Left colon (tissue), 2 donors: ENCODE data around the gene DENND1B. TPM values are rescaled to one million over a fixed set of nuclear protein-coding genes. Genes with fewer than 3 reads are reported as not detected.
"Not testable (repeated sequence)": the region's sequence is repeated elsewhere in the genome, so short reads cannot be mapped to it uniquely, and the experiment has no call there.

ENCODE experiments used
- ATAC-seq: fragments of 200-7000 bp; cut with Tn5 transposase; one replicate; pipeline ENCODE4 v1.9.1; 2020; ENCODE audit warnings: mild to moderate bottlenecking, moderate library complexity
- DNase-seq, 2 donors: peaks; one replicate each; pipeline ENCODE4 v3.0.0-alpha.2; 2020
- intact Hi-C, 2 donors: fragments of 100-400 bp; cut with DNase I in 1 of 2; cut with micrococcal nuclease in 1 of 2; formaldehyde crosslinking; loops; one replicate each; pipeline versions ENCODE4 v1.11.2 to v1.14.0; 2022; cut with DNase I, micrococcal nuclease
- total RNA-seq, 2 donors: library from RNA; stranded (reverse); fragmentation: NEBNext Ultra II Directional; extraction: Animal tissue kit (Norgen Biotek cat#: 25700); gene quantifications; one replicate each; pipeline ENCODE4 v1.2.1, GENCODE V29; 2021
- donor health status: DM: no; HTN: no; CAD: no.
- donor health status: DM: yes; HTN: yes; CAD: no.

The DENND1B gene
- total RNA-seq, 2 donors from 2014 or later, result 37.2 to 40.0 TPM

- intact Hi-C loops, result loop anchor here in 1 of 2 donors (10.0 kb wide), 1 partner anchor 404 kb away; no protein-coding TSS in a partner anchor
- DNase-seq (no peak), ATAC-seq (peak; percentile 27)
Measured at GRCh38 chr1:197521118-197521739, 254.1 kb downstream of the DENND1B start.

GRCh38 chr1:197519741-197520334, 255.4 kb downstream of the DENND1B start:
- DNase-seq (no peak), ATAC-seq (no peak)
- intact Hi-C loops, result loop anchor here in 1 of 2 donors (10.0 kb wide), 1 partner anchor 405 kb away; no protein-coding TSS in a partner anchor

- no peak for DNase-seq
- no peak for ATAC-seq
- intact Hi-C loops, result no loop called here
Measured at GRCh38 chr1:197515421-197515820, 259.9 kb downstream of the DENND1B start.

GRCh38 chr1:197510691-197511378, 264.4 kb downstream of the DENND1B start:
- intact Hi-C loops, result no loop called here
- no peak for ATAC-seq
- DNase-seq, result no peak

GRCh38 chr1:197496722-197497121, 278.6 kb downstream of the DENND1B start:
- DNase-seq (no peak), ATAC-seq (no peak)
- intact Hi-C loops, result no loop called here

- ATAC-seq, intact Hi-C loops, DNase-seq: not testable (repeated sequence)
Measured at GRCh38 chr1:197491505-197491904, 283.8 kb downstream of the DENND1B start.

- ATAC-seq (no peak), DNase-seq (no peak)
- intact Hi-C loops, result no loop called here
Measured at GRCh38 chr1:197486946-197487345, 288.3 kb downstream of the DENND1B start.

GRCh38 chr1:197485790-197486189, 289.5 kb downstream of the DENND1B start:
- DNase-seq (no peak), ATAC-seq (no peak)
- intact Hi-C loops, result no loop called here

- DNase-seq (no peak), ATAC-seq (no peak)
- intact Hi-C loops, result no loop called here
Measured at GRCh38 chr1:197481101-197481500, 294.2 kb downstream of the DENND1B start.

GRCh38 chr1:197480446-197480845, 294.8 kb downstream of the DENND1B start:
- DNase-seq, result no peak
- no peak for ATAC-seq
- intact Hi-C loops, result no loop called here

- DNase-seq, result no peak
- intact Hi-C loops, result no loop called here
- no peak for ATAC-seq
Measured at GRCh38 chr1:197472141-197472540, 303.1 kb downstream of the DENND1B start.

- no peak for DNase-seq
- intact Hi-C loops, result no loop called here
- no peak for ATAC-seq
Measured at GRCh38 chr1:197471248-197471985, 303.9 kb downstream of the DENND1B start.

- no peak for DNase-seq
- intact Hi-C loops, result no loop called here
- ATAC-seq, result no peak
Measured at GRCh38 chr1:197470330-197470729, 304.9 kb downstream of the DENND1B start.

GRCh38 chr1:197469620-197470210, 305.6 kb downstream of the DENND1B start:
- DNase-seq (no peak), ATAC-seq (peak; percentile 41)
- intact Hi-C loops, result no loop called here

- DNase-seq, result no peak
- intact Hi-C loops, result no loop called here
- ATAC-seq, result no peak
Measured at GRCh38 chr1:197468543-197469175, 306.6 kb downstream of the DENND1B start.

GRCh38 chr1:197467881-197468280, 307.4 kb downstream of the DENND1B start:
- ATAC-seq, result no peak
- intact Hi-C loops, result no loop called here

GRCh38 chr1:197466813-197467212, 308.5 kb downstream of the DENND1B start:
- ATAC-seq (no peak), DNase-seq (no peak)
- intact Hi-C loops, result no loop called here

More at GRCh38 chr1:197467881-197468280, 307.4 kb downstream of the DENND1B start:
- DNase-seq, result no peak

- intact Hi-C loops, result no loop called here
- DNase-seq, result no peak
- ATAC-seq, result no peak
Measured at GRCh38 chr1:197465528-197466327, 309.6 kb downstream of the DENND1B start.
